Activated effector memory CD4-positive, alpha-beta T cell treated with anti-CD3 and anti-CD28 coated beads, Interleukin-2, amount 50 U/mL, for 16 hours (primary cell): ENCODE results near the gene NUP62.

ENCODE experiments used
- DNase-seq: peaks from one replicate; pipeline ENCODE4 v3.0.0-alpha.2; 2020

Gene NUP62

GRCh38 chr19:49951806-49952478 lies 22.6 kb upstream of the NUP62 start:
- DNase-seq, result peak; percentile 55

DNA sequence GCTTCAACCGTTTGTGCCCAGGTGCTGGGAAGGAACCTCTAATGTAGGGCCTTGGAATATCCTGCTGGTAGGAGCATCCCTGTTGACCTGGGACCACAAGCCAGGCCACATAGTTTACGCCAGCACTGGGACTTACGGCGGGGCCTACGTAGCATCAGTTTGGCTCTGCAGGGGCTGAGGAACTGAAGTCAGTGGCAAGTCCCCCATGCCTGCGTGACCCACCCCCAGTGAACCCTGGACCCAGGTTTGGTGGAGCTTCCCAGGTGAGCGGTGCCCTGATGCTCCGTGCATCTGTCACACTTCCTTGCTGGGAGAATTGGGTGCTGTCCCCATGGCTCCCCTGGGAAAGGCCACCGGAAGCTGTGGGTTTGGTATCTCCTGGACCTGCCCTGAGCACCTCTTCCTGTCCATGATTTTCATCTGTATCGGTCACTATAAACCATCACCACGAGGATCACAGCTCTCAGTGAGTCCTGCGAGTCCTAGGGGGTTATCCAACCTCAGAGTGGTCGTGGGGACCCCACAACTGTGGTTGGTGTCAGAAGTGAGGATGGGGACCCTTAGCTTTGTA lies 21.7 kb upstream of the NUP62 start:
- peak; percentile 58 for DNase-seq

DNA sequence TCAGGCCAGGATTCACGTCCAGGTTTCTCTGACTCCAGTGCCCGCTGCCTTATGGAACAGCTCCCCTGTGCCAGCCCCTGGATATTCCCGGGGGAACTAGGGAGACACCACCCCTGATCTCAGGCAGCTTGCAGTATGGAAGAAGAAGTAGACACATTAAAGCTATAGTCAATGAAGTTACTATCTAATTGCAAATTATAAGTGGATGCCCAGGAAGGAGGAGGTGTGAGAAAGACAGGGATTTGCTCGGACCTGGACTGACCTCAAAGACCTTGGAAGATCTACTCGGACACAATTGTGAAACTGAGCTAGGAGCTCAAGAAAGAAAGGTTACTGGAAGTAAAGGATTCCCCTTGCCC lies 21.3 kb upstream of the NUP62 start:
- peak; percentile 2 for DNase-seq

- DNase-seq, result peak; percentile 50
Measured at GRCh38 chr19:49949742-49950589, 20.7 kb upstream of the NUP62 start.

DNA sequence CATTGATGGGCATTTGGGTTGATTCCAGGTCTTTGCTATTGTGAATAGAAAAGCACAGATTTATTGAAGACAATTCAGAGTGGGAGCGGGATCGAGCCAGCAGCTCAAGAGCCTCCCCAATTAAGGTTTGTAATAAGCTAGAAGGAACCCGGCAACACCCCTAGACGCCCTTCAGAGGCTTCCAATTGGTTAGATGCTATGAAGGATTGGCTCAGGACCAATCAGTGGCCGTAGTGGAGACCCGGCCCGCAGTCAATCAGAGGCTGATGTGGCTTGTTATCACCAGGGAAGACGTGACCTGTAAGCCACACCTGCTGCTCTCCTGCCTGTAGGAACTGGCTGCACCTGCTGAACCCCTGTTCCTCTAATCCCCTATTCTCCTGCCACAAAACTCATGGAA lies 17.1 kb upstream of the NUP62 start:
- peak; percentile 25 for DNase-seq

- DNase-seq, result peak; percentile 3
Measured at GRCh38 chr19:49944567-49944966, 15.3 kb upstream of the NUP62 start.

GRCh38 chr19:49940482-49940791 lies 11.1 kb upstream of the NUP62 start:
- no peak for DNase-seq

- DNase-seq, result no peak
Measured at GRCh38 chr19:49939721-49940481, 10.6 kb upstream of the NUP62 start.

- DNase-seq, result no peak
Measured at GRCh38 chr19:49938662-49939061, 9.4 kb upstream of the NUP62 start.

DNA sequence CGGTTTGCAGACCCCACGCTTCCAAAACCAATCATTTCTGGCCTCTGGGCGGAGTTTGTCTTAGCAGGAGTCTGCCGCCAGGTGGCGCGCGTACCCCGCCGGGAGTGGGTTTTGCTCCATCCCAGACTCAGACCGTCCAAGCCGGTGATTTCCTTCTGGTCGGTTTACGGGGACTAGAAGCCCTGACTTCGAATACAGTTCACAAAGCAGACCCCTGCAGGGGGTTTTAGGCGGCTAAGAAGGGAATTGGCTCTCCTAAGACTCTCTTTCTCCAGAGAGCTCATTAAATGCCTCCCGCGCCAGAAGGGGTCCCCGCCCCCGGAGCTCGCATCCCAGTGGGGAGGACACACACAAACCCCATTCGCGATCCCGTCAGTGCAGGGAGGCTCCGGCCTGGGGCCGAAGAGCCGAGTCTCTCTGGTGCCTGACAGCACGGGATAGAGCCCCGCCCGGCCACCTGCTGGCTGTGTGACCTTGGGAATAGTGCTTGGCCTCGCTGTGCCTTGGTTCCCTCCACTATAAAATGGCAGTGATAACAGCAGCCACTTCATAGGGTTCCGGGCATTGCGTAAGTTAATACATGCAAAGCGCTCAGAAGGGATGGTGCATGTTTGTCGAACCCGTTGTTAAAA lies 8.6 kb upstream of the NUP62 start:
- DNase-seq, result peak; percentile 93

DNA sequence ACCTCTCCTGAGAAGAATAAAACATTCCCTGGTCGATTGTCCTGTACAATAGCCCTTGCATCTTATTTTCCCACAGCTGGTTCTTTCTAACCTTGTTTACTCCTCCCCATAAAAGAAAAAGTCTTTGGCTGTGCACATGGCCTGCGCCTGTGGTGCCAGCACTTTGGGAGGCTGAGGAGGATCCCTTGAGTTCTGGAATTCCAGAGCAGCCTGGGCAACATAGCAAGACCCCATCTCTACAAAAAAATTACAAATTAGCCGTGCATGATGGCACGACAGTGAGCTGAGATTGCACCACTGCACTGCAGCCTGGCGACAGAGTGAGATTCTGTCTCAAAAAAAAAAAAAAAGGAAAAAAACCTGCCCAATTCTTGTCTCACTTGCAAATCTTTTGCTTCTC lies 7.2 kb upstream of the NUP62 start:
- no peak for DNase-seq

GRCh38 chr19:49933643-49934042 lies 4.3 kb upstream of the NUP62 start:
- no peak for DNase-seq

DNA sequence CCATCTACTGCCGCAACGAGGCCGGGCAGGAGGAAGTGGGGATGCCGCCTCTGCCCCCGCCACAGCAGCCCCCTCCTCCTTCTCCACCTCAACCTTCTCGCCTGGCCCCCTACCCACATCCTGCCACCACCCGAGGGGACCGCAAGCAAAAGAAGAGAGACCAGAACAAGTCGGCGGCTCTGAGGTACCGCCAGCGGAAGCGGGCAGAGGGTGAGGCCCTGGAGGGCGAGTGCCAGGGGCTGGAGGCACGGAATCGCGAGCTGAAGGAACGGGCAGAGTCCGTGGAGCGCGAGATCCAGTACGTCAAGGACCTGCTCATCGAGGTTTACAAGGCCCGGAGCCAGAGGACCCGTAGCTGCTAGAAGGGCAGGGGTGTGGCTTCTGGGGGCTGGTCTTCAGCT lies 3.4 kb upstream of the NUP62 start:
- DNase-seq, result peak; percentile 69

DNA sequence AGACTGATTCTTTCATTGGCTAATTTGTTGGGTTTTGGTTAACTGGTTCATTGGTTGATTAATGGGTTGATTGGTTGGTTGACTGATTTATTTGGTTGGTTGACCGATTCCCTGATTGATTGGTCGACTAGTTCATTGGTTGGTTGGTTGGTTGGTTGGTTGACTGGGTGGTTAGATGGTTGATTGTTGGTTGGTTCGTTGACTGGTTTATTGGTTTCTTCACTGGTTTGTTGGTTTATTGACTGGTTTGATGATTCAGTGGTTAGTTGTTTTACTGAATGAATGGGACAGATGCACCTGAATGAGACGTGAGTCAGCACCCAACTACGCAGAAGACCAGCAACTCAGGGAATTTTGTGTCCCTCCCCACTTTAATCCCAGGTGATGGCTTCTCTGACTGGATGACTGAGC lies 2.7 kb upstream of the NUP62 start:
- no peak for DNase-seq

- no peak for DNase-seq
Measured at GRCh38 chr19:49931293-49932040, 2.2 kb upstream of the NUP62 start.

DNA sequence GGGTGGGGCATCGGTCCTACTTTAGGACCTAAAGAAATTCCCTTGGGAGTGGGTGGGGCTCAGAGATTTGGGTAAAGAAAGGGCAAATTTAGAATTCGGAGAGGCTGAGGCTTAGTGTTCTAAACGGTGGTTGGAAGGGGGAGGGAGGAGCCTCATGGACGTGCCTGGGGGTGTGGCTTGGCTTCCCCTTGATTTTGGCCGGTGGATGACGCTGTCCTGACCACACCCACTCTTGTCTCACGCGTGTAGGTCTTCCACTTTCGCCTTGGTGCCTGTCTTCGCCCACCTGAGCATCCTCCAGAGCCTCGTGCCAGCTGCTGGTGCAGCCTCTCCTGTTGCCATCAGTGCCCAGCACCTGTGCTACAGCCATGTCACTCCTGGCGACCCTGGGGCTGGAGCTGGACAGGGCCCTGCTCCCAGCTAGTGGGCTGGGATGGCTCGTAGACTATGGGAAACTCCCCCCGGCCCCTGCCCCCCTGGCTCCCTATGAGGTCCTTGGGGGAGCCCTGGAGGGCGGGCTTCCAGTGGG lies 1.2 kb upstream of the NUP62 start:
- no peak for DNase-seq

- DNase-seq, result peak; percentile 95
Measured at GRCh38 chr19:49929611-49930482, 543 bp upstream of the NUP62 start.

- DNase-seq, result no peak
Measured at GRCh38 chr19:49927526-49928264, 1.6 kb downstream of the NUP62 start.

DNA sequence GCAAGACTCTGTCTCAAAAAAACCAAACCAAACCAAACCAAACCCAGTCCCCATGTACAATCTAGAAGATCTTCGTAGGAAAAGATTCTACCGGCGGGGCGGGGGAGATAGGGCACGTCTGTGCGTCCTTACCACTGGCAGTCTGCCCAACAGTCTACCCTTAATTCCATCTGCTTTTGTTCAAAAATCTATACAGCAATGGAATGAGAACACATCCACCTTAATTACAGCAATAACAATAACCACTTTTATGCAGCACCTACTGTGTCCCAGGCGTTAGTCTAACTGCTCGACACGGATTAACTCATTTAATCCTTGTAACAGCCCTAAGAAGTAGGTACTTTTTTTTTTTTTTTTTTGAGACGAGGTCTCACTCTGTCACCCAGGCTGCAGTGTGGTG lies 2.8 kb downstream of the NUP62 start:
- no peak for DNase-seq

GRCh38 chr19:49925486-49925885 lies 3.8 kb downstream of the NUP62 start:
- no peak for DNase-seq
